DND-41 (cell line): ENCODE data around the gene RAET1E.
"Not testable (repeated sequence)": the region's sequence is repeated elsewhere in the genome, so short reads cannot be mapped to it uniquely, and the experiment has no call there.

ENCODE experiments used
- ATAC-seq: fragments of 200-7000 bp; cut with Tn5 transposase; 3 replicates; pipeline ENCODE4 v1.9.1; 2021; ENCODE audit warnings: low read depth; ENCODE audit not compliant: insufficient read depth
- DNase-seq: peaks from one replicate; pipeline ENCODE4 v3.0.0-alpha.2; 2020
- H2AFZ ChIP-seq: 2 replicates; pipeline ENCODE4 v1.6.0; 2012; ENCODE audit warnings: low read depth, low read length
- H3K27ac ChIP-seq: 2 replicates; pipeline ENCODE4 v1.5.1; 2012; ENCODE audit warnings: low read length, inconsistent platforms
- H3K27me3 ChIP-seq: fragments of 200-600 bp; sonication (generic); 2 replicates; pipeline ENCODE4 v1.6.0; 2012; ENCODE audit warnings: low read length, mild to moderate bottlenecking, inconsistent platforms; ENCODE audit not compliant: insufficient read depth, poor library complexity
- H3K36me3 ChIP-seq: 2 replicates; pipeline ENCODE4 v1.5.1; 2012; ENCODE audit warnings: low read length, inconsistent platforms; ENCODE audit not compliant: insufficient read depth
- H3K4me1 ChIP-seq: 2 replicates; pipeline ENCODE4 v1.5.1; 2012; ENCODE audit warnings: mild to moderate bottlenecking, low read length; ENCODE audit not compliant: insufficient read depth
- H3K4me2 ChIP-seq: 2 replicates; pipeline ENCODE4 v1.6.0; 2012; ENCODE audit warnings: mild to moderate bottlenecking, moderate library complexity, low read length, inconsistent platforms; ENCODE audit not compliant: insufficient read depth
- H3K4me3 ChIP-seq, 2 experiments: fragments of 200-600 bp in 1 of 2; shearing (Covaris generic) in 1 of 2; 2 replicates each; pipeline ENCODE4 v1.5.1; 2012 to 2016; ENCODE audit warnings: inconsistent platforms in 2 of 2, low read length in 2 of 2, mild to moderate bottlenecking in 2 of 2, low read depth in 1 of 2, moderate library complexity in 1 of 2
- H3K79me2 ChIP-seq: 2 replicates; pipeline ENCODE4 v1.6.0; 2012; ENCODE audit warnings: low read length, inconsistent platforms; ENCODE audit not compliant: insufficient read depth
- H3K9ac ChIP-seq: 2 replicates; pipeline ENCODE4 v1.6.0; 2012; ENCODE audit warnings: low read depth, mild to moderate bottlenecking, inconsistent platforms, low read length, moderate library complexity
- H3K9me3 ChIP-seq: 2 replicates; pipeline ENCODE4 v1.5.1; 2012; ENCODE audit warnings: low read length, moderate library complexity, mild to moderate bottlenecking, inconsistent platforms; ENCODE audit not compliant: insufficient read depth, severe bottlenecking
- H4K20me1 ChIP-seq: 2 replicates; pipeline ENCODE4 v1.6.0; 2012; ENCODE audit warnings: low read length; ENCODE audit not compliant: insufficient read depth
- CTCF ChIP-seq: IDR thresholded peaks from 2 replicates; pipeline ENCODE4 v1.5.1; 2012; ENCODE audit warnings: borderline replicate concordance, low read length, moderate library complexity, mild to moderate bottlenecking; ENCODE audit not compliant: poor library complexity, severe bottlenecking; ENCODE audit errors: extremely low read depth
- EZH2 ChIP-seq: IDR thresholded peaks from 3 replicates; pipeline ENCODE4 v1.6.1; 2012; ENCODE audit warnings: borderline replicate concordance, low read depth, mild to moderate bottlenecking, moderate library complexity, low read length, inconsistent platforms; ENCODE audit not compliant: severe bottlenecking

Gene RAET1E

GRCh38 chr6:149919834-149920225 is 21.9 kb upstream of the RAET1E start:
- ATAC-seq, result no peak
- no peak for DNase-seq
- Histone ChIP-seq H3K4me3 (no peak overlapping the region), H4K20me1 (no peaks in the 10 kb centered on the region; the same call in none of the 2 replicates), H3K4me2 (no peak overlapping the region), H3K27me3 (peaks cover 25% of the 10 kb centered on the region), H3K79me2 (no peaks in the 10 kb centered on the region), H3K4me1 (no peaks in the 10 kb centered on the region), H3K27ac (no peak overlapping the region), H3K9me3 (no peaks in the 10 kb centered on the region), H3K9ac (no peak overlapping the region), H2AFZ (no peak overlapping the region), H3K36me3 (no peaks in the 10 kb centered on the region)
- no peak for TF ChIP-seq EZH2
- no peak for TF ChIP-seq CTCF

GRCh38 chr6:149919126-149919833 is 21.4 kb upstream of the RAET1E start:
- DNase-seq, ATAC-seq, H3K79me2 ChIP-seq: not testable (repeated sequence)

GRCh38 chr6:149918151-149918905 is 20.4 kb upstream of the RAET1E start:
- Histone ChIP-seq H3K36me3 (no peaks in the 10 kb centered on the region), H3K4me2 (no peak overlapping the region), H3K4me1 (no peaks in the 10 kb centered on the region), H3K4me3 (no peak overlapping the region), H3K79me2 (no peaks in the 10 kb centered on the region), H2AFZ (no peak overlapping the region), H4K20me1 (no peaks in the 10 kb centered on the region; the same call in 1 of the 2 replicates), H3K27me3 (peaks cover 20% of the 10 kb centered on the region), H3K9me3 (no peaks in the 10 kb centered on the region), H3K27ac (no peak overlapping the region), H3K9ac (no peak overlapping the region)
- TF ChIP-seq CTCF, result no peak
- no peak for TF ChIP-seq EZH2
- DNase-seq (no peak), ATAC-seq (no peak)

More at GRCh38 chr6:149919126-149919833, 21.4 kb upstream of the RAET1E start:
- H3K4me3 ChIP-seq, H4K20me1 ChIP-seq, H2AFZ ChIP-seq, H3K27ac ChIP-seq, H3K4me2 ChIP-seq, H3K36me3 ChIP-seq, H3K9ac ChIP-seq, H3K9me3 ChIP-seq, H3K4me1 ChIP-seq: not testable (repeated sequence)
- peaks cover 21% of the 10 kb centered on the region for H3K27me3 ChIP-seq

GRCh38 chr6:149917679-149918078 is 19.8 kb upstream of the RAET1E start:
- no peak for TF ChIP-seq CTCF
- TF ChIP-seq EZH2, result no peak
- H3K4me3 ChIP-seq, result no peak overlapping the region

More at GRCh38 chr6:149917679-149918078, 19.8 kb upstream of the RAET1E start:
- no peak overlapping the region for H3K9ac ChIP-seq
- no peaks in the 10 kb centered on the region for H3K36me3 ChIP-seq
- H2AFZ ChIP-seq, result no peak overlapping the region
- no peak overlapping the region for H3K4me2 ChIP-seq
- no peak overlapping the region for H3K27ac ChIP-seq
- no peaks in the 10 kb centered on the region for H3K9me3 ChIP-seq
- no peak for DNase-seq
- no peak for ATAC-seq
- H3K79me2 ChIP-seq, result no peaks in the 10 kb centered on the region
- peaks cover 26% of the 10 kb centered on the region for H3K27me3 ChIP-seq
- no peaks in the 10 kb centered on the region for H3K4me1 ChIP-seq
- no peaks in the 10 kb centered on the region; the same call in 1 of the 2 replicates for H4K20me1 ChIP-seq
